Pons (tissue), 1 donor: Measurements from ENCODE around the gene SERGEF.
A peak's percentile ranks its signal among the peaks of the same experiment; 100 is the strongest.

Experiments used
- DNase-seq: peaks from one replicate; pipeline ENCODE4 v3.0.0-alpha.2; 2016; ENCODE audit warnings: low spot score

SERGEF gene

GRCh38 chr11:17771841-17772401, 240.9 kb downstream of the SERGEF start:
- DNase-seq, result no peak

GRCh38 chr11:17771415-17771814, 241.4 kb downstream of the SERGEF start:
- DNase-seq, result no peak

- no peak for DNase-seq
Measured at GRCh38 chr11:17770917-17771316, 241.9 kb downstream of the SERGEF start.

GRCh38 chr11:17770048-17770652, 242.7 kb downstream of the SERGEF start:
- DNase-seq, result no peak

- DNase-seq, result no peak
Measured at GRCh38 chr11:17769218-17769617, 243.6 kb downstream of the SERGEF start.

DNA sequence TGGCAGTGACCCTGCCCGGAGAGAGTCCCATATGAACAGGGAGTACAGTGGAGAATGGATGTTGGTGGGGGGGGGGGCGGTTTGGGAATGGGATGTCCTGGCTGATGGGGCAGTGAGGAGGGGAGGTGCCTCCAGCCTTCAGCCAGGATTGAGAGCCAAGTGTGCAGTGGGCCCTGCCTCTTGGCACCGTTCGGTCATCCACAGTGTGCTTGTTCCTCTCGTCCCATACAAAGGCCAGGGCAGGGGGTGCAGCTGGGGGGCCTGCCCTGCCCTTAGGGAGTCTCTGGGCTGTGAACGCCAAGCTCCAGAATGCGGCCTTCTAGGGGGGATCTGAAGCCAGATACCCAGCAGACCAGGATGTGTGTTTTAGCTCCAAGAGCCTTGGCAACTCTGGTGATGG, 244.3 kb downstream of the SERGEF start:
- DNase-seq, result no peak

DNA sequence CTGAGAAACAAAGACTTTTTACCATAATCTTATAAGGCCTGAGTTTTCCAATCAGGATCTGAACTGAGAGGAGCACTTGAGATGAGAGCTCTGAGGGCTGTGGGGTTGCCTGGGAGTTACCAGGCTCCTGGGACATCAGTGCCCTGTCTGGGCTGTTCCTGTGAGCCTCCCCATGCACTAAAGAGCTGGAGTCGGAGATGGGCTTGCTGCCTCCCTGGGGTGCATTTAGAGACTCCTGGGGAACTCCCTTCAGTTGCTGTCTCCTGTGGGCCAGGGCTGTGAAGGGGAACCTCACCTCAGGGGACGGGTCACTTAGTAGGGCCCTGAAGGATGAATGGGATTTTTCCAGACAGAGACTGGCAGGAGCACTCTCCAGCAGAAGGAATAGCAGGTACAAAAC, 244.9 kb downstream of the SERGEF start:
- no peak for DNase-seq

DNA sequence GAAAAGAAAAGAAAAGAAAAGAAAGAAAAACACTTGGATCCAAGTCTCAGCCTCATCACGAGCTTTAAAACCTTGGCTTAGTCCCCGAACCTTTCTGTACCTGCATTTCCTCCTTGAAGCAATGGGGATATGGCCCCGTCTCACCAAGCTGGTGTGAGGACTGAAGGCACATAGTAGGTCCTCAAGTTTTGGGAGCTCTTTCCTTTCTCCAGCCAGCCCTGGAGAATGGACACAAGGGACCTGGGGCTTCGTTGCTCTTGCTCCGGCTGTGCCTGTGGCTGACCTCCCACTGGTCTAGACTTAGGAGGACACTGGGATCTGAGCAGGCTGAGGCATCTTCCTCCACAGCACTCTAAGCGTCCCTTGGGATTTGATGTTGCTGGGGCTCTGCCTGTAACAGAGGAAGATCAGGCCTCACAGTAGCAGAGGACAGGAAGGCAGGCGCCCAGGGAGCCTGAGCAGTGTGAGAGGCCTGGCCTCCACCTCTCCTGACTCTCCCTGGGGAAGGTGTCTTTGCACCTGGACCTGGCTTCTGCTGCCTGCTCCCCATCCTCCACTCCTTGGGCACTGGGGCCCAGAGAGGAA, 245.5 kb downstream of the SERGEF start:
- DNase-seq, result no peak

DNA sequence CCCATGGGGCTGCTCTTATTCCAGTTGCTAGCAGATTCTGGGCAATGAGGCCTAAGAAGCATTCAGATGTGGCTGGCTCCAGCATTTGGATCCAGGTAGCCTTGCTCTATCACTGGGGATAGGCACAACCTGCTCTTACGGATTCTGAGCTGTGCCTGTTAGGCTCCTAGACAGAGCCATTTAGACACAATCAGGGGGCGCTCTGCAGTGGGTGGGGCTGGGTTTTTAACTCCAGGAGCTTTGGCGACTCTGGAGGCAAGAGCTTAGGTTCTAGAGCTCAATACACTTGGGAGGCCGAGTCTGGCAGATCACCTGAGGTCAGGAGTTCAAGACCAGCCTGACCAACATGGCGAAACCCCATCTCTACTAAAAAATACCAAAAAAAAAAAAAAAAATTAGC, 246.3 kb downstream of the SERGEF start:
- no peak for DNase-seq

DNA sequence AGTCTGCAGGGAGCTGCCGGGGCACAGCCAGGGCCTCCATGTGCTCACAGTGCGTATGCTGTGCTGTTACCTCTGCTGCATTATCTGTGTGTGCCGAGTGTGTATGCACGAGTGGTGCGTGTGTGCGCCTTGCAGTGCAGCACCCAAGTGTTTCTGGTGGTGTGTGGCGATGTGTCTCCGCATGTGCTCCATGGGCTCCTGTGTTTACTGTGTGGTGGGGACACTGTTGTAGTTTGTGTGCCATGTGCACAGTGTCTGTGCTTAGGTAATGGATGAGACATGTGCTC, 246.8 kb downstream of the SERGEF start:
- no peak for DNase-seq

DNA sequence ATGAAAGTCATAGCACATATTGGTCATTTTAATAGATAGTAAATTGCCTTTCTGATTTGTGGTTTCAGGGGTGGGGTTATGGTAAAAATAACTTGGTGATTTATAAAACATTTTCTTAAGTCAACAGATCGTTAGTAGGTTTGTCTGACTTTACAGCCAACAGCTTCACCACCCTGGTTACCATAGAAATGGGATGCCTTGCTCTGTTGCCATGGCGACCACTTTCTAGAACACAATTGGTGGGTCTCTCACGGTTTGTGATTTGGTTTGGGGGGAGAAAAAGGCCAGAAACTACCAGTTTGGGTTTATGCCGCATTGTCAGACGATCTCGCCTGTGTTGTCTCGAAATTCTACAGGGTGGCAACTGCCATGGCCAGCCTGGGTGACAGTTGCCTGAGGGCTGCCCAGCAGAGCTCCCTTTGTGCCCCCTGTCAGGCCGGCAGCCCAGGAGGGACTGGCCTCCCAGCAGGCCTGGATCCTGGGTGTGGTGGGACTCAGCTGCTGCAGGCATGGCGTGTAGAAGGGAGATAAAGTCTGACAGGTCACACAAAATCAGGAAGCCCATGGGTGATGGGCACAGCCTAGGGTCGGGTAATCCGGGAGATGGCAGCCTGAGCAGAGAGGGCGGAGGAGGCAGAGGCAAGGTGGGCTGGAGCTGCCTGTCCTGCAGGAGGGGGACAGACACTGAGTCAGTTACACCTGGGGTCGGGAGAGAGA, 247.3 kb downstream of the SERGEF start:
- DNase-seq, result no peak

DNA sequence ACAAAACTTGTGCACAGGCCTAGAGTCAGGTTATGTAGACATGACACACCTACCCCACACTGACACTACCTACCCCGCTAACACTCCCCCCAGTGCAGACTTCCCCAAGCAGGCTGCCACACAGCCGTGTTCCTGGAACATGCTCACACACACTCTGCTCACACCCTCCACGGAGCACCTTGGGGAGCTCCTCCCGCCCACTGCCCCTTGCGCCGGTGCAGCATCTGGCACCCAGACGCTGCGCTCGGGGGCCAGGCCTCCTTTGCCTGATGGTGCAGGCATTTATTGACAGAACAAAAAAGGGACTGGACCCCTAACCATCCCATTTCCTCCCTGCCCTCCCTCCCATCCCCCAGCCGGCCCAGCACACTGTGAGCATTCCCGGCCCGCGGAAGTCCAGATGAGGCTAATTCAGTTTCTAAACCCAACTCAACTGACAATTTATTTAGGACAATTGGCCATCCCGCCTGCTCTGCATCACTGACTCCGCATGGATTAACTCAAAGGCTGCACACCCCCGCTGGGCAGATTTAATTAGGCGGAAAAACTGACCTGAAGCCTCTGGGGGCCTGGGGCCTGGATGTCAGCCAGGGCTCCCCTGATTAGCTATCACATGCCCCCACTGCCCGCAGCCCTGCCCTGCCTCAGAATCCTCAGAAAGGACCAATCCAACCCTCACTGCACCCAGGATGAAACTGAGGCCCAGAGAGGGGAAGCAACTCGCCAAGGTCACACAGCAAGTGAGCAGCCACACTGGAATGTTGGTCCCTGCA, 248.2 kb downstream of the SERGEF start:
- no peak for DNase-seq

- no peak for DNase-seq
Measured at GRCh38 chr11:17763703-17764102, 249.1 kb downstream of the SERGEF start.

DNA sequence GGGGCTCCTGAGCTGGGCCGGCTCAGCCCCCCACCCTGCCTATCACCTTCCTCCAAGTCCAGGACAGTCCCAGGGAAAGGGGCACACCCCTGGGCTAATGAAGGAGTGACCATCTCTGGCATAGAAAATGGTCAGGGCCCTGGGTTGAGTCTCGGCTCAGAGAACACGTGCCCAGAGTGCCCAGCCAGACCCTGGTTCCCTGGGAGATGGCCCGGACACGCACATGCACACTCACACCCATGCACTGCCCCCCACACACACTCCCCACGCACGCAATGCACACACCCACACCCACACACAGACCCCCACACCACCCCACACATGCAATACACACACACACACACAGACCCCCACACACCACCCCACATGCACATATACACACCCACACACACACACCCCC, 249.6 kb downstream of the SERGEF start:
- DNase-seq, result no peak

GRCh38 chr11:17762309-17762974, 250.4 kb downstream of the SERGEF start:
- DNase-seq, result no peak

- peak; percentile 20 for DNase-seq
Measured at GRCh38 chr11:17760102-17761029, 252.5 kb downstream of the SERGEF start.

DNA sequence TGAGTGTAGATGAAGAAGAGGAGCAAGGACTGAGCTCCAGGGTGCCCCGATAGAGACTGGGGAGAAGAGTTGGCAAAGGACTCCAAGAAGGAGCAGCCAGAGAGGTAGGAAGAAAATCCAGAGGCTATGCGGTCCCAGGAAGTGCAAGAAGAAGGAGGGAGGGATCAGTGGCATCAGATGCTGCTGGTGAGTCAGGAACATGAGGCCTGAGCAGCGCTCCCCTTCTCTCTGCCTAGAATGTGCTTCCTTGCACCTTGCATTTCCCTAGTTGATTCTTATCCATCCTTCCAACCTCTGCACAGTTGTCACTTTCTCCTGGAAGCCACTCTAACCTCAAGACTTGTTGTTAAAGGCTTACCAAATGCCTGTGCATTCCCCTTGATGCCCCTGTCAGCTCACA, 257.0 kb downstream of the SERGEF start:
- DNase-seq, result no peak

DNA sequence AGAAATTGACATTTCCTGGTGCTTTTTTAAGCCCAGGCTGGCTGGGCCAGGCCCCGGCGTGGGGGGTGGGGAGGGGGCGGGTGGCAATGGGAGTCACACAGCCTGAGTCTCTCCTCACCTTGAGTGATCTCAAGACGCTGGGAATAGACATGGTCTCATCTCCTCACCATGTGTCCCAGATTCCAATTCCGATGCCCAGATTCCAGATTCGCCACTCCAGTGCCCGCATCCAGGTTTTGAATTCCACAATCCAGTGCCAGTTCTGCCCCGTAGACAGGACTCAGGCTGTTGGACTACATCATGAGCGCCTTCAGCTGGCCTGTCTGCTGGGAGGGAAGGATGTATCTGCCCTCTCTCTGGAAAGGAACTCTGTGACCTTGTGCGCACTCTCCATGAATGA, 259.2 kb downstream of the SERGEF start:
- DNase-seq, result no peak

GRCh38 chr11:17753153-17753552, 259.7 kb downstream of the SERGEF start:
- no peak for DNase-seq

DNA sequence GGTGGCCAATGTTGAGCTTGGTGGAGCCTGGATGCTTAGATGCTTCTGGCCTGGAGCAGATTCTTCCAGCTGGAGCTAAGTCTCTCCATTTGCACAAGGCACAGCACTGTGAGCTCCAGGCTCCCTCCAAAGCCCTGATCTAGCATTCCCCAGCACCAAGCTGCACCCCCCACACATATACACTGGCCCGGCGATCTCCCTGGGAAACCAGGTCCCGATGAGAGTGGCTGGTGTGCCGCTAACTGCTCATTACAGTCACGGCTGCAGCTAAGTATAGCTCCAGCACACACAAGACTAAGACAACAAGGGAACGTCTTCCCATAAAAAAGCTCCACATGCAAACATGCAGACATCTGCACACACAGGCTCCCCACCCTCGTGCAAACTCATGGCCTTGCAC, 260.7 kb downstream of the SERGEF start:
- no peak for DNase-seq

- DNase-seq, result no peak
Measured at GRCh38 chr11:17751558-17751957, 261.3 kb downstream of the SERGEF start.
